Hematopoietic multipotent progenitor cell (in vitro differentiated cells): Measurements from ENCODE around the gene MKRN2OS. TPM values are rescaled to one million over a fixed set of nuclear protein-coding genes. Genes with fewer than 3 reads are reported as not detected.
"Not testable (repeated sequence)": the region's sequence is repeated elsewhere in the genome, so short reads cannot be mapped to it uniquely, and the experiment has no call there.

Source experiments
- DNase-seq, 3 donors: peaks; one replicate each; pipeline ENCODE4 v3.0.0-alpha.2; 2011 to 2015; ENCODE audit warnings: low read depth in 2 of 3, low spot score in 2 of 3
- total RNA-seq: library from RNA; depleted of rRNA; stranded (reverse); fragments of >200 nt; gene quantifications from one replicate; pipeline ENCODE4 v1.2.3, GENCODE V29; 2012

The MKRN2OS gene
- total RNA-seq, 1 donor = not detected

GRCh38 chr3:12562451-12562850 lies 17.2 kb upstream of the MKRN2OS start:
- no peak for DNase-seq

GRCh38 chr3:12561397-12561796 lies 16.1 kb upstream of the MKRN2OS start:
- DNase-seq = no peak

- DNase-seq = no peak
Measured at GRCh38 chr3:12560505-12561190, 15.3 kb upstream of the MKRN2OS start.

DNA sequence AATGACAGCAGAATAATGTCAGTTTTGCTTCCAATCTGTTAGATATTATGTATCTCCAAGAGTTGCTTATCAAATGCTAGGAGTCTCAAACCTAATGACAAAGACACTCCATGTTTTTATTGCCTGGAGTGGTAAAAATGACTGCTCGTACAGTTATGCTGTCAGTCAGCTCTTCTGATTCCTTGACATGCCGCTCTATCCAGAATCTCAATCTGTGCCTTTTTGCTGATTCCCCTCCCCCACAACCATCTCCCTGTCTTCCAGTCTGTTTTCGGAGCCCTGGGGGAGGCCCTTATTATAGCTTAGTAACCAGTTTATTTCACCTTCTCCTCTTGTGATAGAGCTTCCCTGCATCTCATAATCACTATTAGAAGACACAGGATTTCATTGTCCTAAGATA lies 14.2 kb upstream of the MKRN2OS start:
- no peak for DNase-seq

- DNase-seq = no peak
Measured at GRCh38 chr3:12558706-12559105, 13.4 kb upstream of the MKRN2OS start.

GRCh38 chr3:12557473-12558100 lies 12.3 kb upstream of the MKRN2OS start:
- no peak for DNase-seq

- DNase-seq = peak; percentile 76 to 87 (median 85)
Measured at GRCh38 chr3:12556690-12557472, 11.6 kb upstream of the MKRN2OS start, which contains the start of gene MKRN2. MKRN2 (plus strand) TSS chr3:12557087; CDS start chr3:12557151, 64 bp downstream.

- DNase-seq = peak in 1 of 3 donors; percentile 31
Measured at GRCh38 chr3:12556314-12556689, 11.0 kb upstream of the MKRN2OS start.

- peak in 2 of 3 donors; percentile 33 to 41 for DNase-seq
Measured at GRCh38 chr3:12553921-12554391, 8.7 kb upstream of the MKRN2OS start.

DNA sequence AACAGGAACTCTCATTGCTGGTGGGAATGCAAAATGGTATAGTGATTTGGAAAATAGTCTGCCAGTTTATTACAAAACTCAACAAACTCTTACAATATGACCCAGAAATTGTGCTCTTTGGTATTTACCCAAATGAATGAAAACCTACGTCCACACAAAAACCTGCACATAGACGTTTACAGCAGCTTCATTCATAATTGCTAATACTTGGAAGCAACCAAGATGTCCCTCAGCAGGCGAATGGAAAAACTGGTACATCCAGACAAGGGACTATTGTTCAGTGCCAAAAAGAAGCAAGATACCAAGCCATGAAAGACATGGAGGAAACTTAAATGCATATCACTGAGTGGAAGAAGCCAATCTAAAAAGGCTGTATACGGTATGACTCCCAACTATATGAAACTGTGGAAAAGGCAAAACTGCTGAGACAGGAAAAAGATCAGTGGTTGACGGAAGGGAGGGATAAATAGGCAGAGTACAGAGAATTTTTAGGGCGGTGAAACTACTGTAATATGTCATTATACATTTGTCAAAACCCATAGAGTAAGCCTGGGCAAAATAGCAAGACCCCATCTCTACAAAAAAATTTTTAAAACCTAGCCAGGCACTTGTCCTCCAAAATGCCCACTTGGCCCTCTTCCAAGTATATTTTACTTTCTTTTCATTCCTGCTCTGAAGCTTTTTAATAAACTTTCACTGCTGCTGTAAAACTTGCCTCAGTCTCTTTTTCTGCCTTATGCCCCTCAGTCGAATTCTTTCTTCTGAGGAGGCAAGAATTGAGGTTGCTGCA lies 4.9 kb upstream of the MKRN2OS start:
- no peak for DNase-seq

GRCh38 chr3:12544652-12545472 lies 437 bp downstream of the MKRN2OS start:
- no peak for DNase-seq

- DNase-seq = not testable (repeated sequence)
Measured at GRCh38 chr3:12543497-12543896, 1.8 kb downstream of the MKRN2OS start.

GRCh38 chr3:12541625-12542024 lies 3.7 kb downstream of the MKRN2OS start:
- DNase-seq = no peak

DNA sequence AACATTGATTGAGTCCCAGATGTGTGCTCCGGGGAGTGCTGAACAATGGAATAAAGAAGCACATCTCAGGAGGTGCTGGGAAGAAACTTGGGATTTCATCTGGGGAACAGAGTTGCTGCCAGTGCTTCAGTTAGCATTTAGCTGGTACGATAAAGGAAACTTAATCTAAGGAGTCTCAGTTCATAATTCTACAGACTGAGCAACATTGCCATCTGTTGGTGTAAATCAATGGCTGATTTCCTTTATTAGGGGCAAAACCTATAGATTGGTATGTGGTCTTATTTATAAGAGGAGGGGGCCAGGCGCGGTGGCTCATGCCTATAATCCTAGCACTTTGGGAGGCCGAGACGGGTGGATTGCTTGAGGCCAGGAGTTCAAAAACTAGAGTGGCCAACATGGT lies 8.9 kb downstream of the MKRN2OS start:
- no peak for DNase-seq

DNA sequence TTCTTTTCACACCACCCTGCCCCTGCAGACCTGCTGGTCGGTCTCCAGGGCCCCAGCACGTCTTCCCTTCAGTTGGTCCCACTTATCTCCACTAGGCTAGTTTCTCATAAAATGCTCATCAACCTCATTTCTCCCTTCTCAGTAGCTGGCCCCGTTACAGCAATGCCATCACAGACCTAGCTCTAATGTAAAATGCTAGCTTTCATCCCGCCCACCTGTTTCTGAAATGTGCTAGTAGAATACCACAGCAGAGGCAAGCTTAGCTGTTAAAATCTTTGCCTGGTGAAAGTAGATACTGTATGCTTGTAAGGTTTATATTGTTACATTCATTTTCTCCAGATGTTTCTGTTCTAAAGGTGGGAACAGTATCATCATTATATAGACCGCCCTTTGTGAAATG lies 13.1 kb downstream of the MKRN2OS start:
- DNase-seq = no peak

- DNase-seq = no peak
Measured at GRCh38 chr3:12527757-12528143, 17.5 kb downstream of the MKRN2OS start.

- no peak for DNase-seq
Measured at GRCh38 chr3:12522721-12523120, 22.6 kb downstream of the MKRN2OS start.

DNA sequence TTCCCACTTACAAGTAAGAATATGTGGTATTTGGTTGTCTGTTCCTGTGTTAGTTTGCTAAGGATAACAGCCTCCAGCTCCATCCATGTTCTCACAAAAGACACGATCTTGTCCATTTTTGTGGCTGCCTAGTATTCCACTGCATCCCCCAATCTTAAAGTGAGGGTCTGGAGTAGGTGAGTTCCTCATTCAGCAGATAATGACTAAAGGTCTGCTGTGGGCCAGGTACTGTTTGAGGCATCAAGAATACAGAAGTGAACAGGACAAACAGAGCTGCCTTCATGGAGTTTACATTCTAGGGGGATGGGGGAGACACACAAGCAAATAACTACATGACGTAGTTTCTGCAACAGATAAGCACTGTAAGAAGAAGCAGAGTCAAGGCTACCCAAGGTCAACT lies 24.3 kb downstream of the MKRN2OS start:
- no peak for DNase-seq

GRCh38 chr3:12518261-12519028 lies 26.9 kb downstream of the MKRN2OS start:
- no peak for DNase-seq
